ENCODE results near the gene FRA10AC1.

DNA sequence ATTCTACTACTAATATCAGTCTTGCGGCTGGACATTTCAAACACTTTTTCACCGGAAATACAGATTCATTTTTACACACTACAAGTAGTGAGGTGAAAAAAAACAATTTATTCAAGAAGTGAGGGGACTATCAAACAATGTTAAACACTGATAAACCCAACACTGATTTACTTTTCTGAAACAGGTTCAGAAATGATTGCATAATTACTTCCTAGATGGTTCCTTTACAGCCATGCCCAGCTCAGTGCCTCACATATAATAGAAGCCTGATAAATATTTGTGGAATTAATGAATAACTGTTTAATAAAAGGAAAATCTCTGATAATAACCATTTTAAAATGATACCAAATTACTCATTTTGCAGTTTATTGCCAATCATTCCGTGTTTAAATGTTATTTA is 34.6 kb downstream of the FRA10AC1 start:
- TF ChIP-seq ATRX (CRISPR knock-in tag; IDR thresholded peaks at IDR 0.05; ENCODE audit: borderline replicate concordance) (no peak), SATB2 (CRISPR knock-in tag; IDR thresholded peaks at IDR 0.05) (no peak)

Measured in HepG2 (cell line).